Stimulated activated CD8-positive, alpha-beta memory T cell treated with anti-CD3 and anti-CD28 coated beads, Interleukin-2, amount 100 ng/mL, for 48 hours (primary cell): ENCODE results near the gene DISC1.
"Not testable (repeated sequence)": the region's sequence is repeated elsewhere in the genome, so short reads cannot be mapped to it uniquely, and the experiment has no call there.

Source experiments
- DNase-seq, 2 donors: peaks; one replicate each; pipeline ENCODE4 v3.0.0-alpha.2; 2020; ENCODE audit warnings: low read depth in 2 of 2

DISC1 gene

GRCh38 chr1:231728987-231729386, 102.4 kb downstream of the DISC1 start:
- DNase-seq = not testable (repeated sequence)

- DNase-seq = no peak
Measured at GRCh38 chr1:231729544-231729943, 103.0 kb downstream of the DISC1 start.

- DNase-seq = no peak
Measured at GRCh38 chr1:231731268-231731667, 104.7 kb downstream of the DISC1 start.

DNA sequence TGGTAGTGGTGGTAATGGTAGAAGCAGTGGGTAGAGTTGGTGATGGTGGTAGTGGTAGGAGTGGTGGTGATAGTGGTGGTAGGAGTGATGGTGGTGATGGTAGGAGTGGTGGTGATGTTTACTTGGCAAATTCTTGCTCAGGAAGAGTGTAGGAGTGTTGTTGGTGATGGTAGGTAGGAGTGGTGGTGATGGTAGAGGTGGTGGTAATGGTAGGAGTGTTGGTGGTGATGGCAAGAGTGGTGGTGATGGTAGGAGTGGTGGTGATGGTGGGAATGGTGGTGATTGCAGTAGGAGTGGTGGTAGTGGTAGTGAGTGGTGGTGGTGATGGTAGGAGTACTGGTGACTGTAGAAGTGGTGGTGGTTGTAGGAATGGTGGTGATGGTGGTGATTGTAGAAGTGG, 106.5 kb downstream of the DISC1 start:
- no peak for DNase-seq

GRCh38 chr1:231733672-231734071, 107.1 kb downstream of the DISC1 start:
- DNase-seq = no peak

DNA sequence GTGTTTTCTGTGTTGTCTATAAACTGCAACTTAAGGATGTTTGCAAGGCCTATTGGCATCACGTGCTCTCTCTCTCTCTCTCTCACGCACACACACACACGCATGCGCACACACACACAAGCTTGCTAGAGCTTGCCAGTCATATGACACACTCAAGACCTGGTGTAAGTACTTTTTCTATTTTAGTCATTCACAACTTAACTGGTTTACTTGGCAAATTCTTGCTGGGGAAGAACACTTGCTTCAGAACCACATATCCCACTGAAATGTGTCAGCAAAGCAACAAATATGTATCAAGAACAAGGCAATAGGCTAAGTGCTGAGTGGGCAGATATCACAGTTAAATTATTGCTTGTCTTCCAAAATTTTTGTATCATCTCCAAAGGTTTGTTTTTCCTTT, 107.8 kb downstream of the DISC1 start:
- DNase-seq = no peak

DNA sequence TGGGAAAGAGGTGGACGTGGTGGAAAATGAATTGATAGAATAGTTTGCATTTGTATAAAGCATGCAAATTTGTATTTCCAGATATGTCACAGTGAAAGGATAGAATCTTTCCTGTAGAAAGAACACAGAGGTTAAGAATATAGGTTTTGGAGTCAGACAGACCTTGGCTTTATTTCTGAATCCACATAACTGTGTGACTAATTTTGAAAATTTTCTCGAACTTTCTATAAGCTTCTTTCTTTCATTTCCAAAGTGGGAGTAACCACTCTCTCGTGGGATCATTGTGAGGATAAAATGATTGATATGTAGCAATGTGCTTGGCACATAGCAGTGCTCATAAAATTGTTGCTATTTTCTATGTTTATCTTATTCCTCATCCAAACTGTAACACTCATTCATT, 108.8 kb downstream of the DISC1 start:
- DNase-seq = no peak

DNA sequence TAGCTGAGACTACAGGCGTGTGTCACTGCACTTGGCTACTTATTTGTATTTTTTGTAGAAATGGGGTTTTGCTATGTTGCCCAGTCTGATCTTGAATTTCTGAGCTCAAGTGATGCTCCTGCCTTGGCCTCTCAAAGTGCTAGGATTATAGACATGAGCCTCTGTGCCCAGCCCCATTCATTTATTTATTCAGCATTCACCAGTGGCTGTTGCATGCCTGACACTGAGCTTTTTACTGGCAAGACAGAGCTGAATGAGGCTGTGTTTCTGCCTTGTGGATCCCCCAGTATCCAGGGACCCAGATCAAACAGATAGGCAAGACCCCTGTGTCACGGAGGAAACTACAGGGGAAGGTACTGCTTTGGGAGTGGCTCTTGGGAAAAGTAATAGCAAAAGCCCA, 109.4 kb downstream of the DISC1 start:
- no peak for DNase-seq

GRCh38 chr1:231736464-231736863, 109.9 kb downstream of the DISC1 start:
- no peak for DNase-seq

GRCh38 chr1:231738554-231738953, 112.0 kb downstream of the DISC1 start:
- no peak for DNase-seq

DNA sequence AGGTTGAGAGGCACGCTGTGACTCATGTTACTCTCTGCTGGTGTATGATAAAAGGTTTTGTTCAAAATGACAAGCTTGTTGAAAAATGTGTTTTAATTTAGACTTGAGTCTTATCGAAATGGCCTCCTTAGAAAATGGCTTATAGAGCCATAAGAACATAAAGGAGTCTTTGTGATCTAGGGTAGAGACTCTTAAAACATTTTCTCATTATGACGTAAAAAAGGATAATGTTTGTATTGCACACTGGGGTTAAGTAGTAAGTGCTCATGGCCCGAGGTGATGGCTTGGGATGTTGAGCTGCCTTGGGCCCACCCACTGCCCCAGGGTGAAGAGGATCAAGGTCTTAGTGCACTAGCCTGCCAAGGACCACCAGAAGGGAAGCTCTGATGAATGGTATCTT, 117.4 kb downstream of the DISC1 start:
- no peak for DNase-seq

DNA sequence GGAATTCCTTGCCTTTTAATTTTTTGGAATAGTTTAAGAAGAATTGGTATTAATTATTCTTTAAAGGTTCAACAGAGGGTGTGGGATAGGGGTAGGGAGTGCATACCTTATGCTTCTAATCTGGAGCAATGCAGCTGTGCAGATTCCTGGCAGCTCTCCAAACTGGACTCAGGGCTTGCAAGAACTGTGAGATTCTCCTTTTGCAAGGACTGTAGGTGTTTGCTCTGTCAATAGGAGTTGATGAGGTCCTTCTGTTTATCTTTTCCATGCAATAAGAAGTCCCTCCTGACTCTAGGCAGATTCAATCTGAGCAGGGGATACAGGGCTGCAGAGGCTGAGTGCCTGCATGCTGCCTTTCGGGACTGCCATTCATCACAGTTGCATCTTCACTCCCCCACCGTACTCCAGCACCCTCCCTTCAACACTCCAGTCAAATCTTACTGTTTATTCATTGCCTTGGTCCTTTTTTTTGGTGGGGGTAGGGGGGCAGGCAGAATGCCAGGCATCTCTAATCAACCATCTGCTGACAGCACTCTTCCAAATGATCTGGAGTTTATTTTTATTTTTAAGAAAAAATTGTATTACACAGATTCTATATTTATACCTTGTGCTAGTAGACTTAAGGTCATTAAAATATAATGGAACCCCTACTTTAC, 122.3 kb downstream of the DISC1 start:
- DNase-seq = no peak

DNA sequence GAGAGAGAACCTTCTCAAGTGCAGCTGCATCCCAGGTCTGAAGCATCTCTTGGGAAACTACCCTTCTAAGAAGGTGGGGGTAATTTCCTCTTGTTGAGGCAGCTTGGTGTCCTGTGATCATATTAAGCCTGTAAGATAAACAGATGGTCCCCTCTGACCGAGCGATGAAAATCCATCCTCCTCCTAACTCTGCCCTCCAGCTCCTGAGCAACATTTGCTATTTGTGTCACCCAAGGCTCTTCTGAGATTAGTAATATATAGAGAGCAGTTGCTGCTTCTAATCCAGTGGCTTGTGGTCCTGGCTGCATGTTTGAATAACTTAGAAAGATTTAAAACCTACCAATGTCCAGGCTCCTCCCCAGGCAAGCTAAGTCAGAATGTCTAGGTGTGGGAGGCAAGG, 123.7 kb downstream of the DISC1 start:
- DNase-seq = no peak

GRCh38 chr1:231750818-231751362, 124.3 kb downstream of the DISC1 start:
- no peak for DNase-seq

DNA sequence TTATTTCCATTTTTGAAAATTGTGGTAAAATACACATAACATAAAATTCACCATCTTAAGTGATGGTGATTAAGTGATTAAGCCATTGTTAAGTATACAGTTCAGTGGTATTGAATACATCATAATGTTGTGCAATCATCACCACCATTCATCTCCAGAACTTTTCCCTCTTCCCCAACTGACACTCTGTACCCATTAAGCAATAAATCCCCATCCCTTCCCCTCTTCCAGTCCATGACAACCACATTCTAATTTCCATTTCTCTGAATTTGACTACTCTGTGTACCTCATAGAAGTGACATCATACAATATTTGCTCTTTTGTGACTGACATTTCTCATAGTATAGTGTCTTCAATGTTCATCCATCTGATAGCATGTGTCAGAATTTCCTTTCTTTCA, 124.8 kb downstream of the DISC1 start:
- no peak for DNase-seq

DNA sequence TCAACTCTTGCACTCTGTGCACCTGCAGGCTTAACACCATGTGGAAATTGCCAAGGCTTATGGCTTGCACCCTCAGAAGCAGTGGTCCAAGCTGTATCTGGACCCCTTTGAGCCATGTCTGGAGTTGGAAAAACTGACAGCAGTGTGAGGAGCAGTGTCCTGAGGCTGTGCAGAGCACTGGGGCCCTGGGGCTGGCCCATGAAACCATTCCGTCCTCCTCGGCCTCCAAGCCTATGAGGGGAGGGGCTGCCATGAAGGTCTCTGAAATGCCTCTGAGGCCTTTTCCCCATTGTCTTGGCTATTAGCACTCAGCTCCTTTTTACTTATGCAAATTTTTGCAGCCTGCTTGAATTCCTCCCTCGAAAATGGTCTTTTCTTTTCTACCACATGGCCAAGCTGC, 126.7 kb downstream of the DISC1 start:
- no peak for DNase-seq

DNA sequence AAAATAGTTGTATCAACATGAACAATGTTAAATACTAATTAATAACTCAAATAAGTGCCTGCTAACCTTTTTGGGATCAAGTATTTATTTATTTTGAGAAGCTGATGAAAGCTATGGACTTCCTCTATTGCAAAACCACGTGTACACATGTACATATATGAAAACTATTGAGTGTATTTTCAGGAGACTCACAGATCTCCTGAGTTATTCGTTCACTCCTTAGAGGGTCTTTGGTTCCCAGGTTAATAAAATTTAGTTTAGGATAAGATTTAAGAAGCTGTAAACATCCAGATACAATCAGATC, 130.5 kb downstream of the DISC1 start:
- DNase-seq = no peak

- no peak for DNase-seq
Measured at GRCh38 chr1:231757759-231758158, 131.2 kb downstream of the DISC1 start.

DNA sequence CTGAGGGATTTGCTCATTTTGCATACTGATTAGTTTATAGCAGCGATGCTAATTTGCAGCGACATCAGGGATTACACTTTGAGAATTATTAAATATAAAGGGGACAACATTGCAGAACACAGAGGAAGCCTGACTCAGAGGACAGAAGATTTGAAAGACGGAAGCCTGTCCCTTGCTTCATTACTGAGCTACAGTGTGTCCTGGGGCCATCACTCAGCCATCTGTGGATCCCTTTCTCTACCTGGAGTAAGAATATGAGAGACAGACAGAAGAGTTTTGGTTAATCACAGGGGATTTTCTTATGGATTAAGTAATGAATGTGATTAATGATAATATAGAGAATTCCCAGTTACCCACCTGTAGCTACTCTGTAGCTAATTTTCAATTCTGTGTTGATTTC, 134.7 kb downstream of the DISC1 start:
- no peak for DNase-seq

- DNase-seq = no peak
Measured at GRCh38 chr1:231761747-231762541, 135.4 kb downstream of the DISC1 start.

- no peak for DNase-seq
Measured at GRCh38 chr1:231763456-231763855, 136.9 kb downstream of the DISC1 start.

DNA sequence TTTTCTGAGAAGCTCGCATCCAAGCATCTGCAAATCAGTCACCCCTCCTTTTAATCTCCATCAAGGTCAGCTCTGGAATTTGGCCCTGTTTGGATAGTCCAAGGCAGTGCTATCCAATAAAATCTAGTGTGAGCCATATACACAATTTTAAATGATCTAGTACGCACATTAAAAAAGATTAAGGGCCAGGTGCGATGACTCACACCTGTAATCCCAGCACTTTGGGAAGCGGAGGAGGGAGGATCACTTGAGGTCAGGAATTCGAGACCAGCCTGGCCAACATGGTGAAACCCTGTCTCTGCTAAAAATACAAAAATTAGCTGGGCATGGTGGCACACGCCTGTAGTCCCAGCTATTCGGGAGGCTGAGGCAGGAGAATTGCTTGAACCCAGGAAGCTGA, 139.2 kb downstream of the DISC1 start:
- not testable (repeated sequence) for DNase-seq

- DNase-seq = no peak
Measured at GRCh38 chr1:231767471-231767870, 140.9 kb downstream of the DISC1 start.
